DMS 273 (cell line): Measurements from ENCODE around the gene KCNMA1.
A peak's percentile ranks its signal among the peaks of the same experiment; 100 is the strongest.
"Not testable (repeated sequence)": the region's sequence is repeated elsewhere in the genome, so short reads cannot be mapped to it uniquely, and the experiment has no call there.

Source experiments
- DNase-seq: peaks from one replicate; lab custom pipeline; 2025; ENCODE audit not compliant: unreplicated experiment; lab: John Stamatoyannopoulos, UW

Gene KCNMA1

GRCh38 chr10:77608281-77608680, 29.3 kb downstream of the KCNMA1 start:
- DNase-seq = no peak

- no peak for DNase-seq
These were observed 30.9 kb downstream of the KCNMA1 start for GRCh38 chr10:77606751-77607150.

GRCh38 chr10:77605466-77605865, 32.1 kb downstream of the KCNMA1 start:
- peak; percentile 61 for DNase-seq

GRCh38 chr10:77604941-77605351, 32.7 kb downstream of the KCNMA1 start:
- no peak for DNase-seq

- DNase-seq = no peak
These were observed 33.5 kb downstream of the KCNMA1 start for GRCh38 chr10:77604063-77604462.

GRCh38 chr10:77603534-77603927, 34.1 kb downstream of the KCNMA1 start:
- peak; percentile 76 for DNase-seq

- DNase-seq = no peak
These were observed 34.6 kb downstream of the KCNMA1 start for GRCh38 chr10:77602913-77603533.

GRCh38 chr10:77602231-77602912, 35.2 kb downstream of the KCNMA1 start:
- DNase-seq = no peak

- no peak for DNase-seq
These were observed 36.1 kb downstream of the KCNMA1 start for GRCh38 chr10:77601488-77601887.

GRCh38 chr10:77600640-77601039, 37.0 kb downstream of the KCNMA1 start:
- no peak for DNase-seq

- DNase-seq = no peak
These were observed 38.0 kb downstream of the KCNMA1 start for GRCh38 chr10:77599651-77600050.

GRCh38 chr10:77598606-77599005, 39.0 kb downstream of the KCNMA1 start:
- DNase-seq = no peak

GRCh38 chr10:77597560-77597959, 40.0 kb downstream of the KCNMA1 start:
- DNase-seq = no peak

- DNase-seq = no peak
These were observed 43.2 kb downstream of the KCNMA1 start for GRCh38 chr10:77594471-77594783.

- DNase-seq = no peak
These were observed 43.7 kb downstream of the KCNMA1 start for GRCh38 chr10:77593771-77594470.

GRCh38 chr10:77592946-77593636, 44.5 kb downstream of the KCNMA1 start:
- no peak for DNase-seq

- DNase-seq = no peak
These were observed 45.1 kb downstream of the KCNMA1 start for GRCh38 chr10:77592510-77592909.

- DNase-seq = peak; percentile 75
These were observed 46.2 kb downstream of the KCNMA1 start for GRCh38 chr10:77591238-77591880.

GRCh38 chr10:77590344-77591237, 47.0 kb downstream of the KCNMA1 start:
- DNase-seq = peak; percentile 75

- not testable (repeated sequence) for DNase-seq
These were observed 47.9 kb downstream of the KCNMA1 start for GRCh38 chr10:77589703-77590102.
